ENCODE results near the gene PRKCE.

DNA sequence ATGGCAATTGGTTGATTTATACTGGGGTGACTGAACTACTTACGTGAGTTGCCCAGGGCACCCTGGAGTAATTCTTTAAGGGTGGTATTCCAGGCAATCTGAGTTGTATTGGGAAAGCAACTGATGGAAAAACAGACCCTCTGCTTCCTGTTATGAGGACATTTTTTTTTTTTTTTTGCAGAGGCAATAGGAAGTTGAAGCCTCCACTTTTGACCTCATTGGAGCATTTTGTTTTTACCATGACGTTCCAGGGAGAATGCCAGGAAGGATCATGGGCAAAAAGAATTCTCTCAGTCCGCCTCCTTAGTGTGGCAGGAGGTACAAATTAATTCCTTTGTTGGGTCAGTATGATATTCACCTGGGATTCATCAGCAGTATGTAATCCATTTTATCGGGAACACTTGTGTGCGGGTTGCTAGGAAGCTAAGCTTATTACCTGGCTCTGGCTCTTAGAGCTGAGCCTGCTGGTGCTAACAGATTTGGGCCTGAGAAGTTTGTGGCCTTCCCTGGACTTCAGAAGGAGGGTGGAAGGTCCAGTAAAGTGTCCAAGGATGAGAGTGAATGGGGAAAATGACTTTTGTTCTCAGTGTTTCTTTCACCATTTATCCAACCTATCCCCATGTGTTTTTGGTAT is 372.8 kb downstream of the PRKCE start:
- TF ChIP-seq, protein P1, sequence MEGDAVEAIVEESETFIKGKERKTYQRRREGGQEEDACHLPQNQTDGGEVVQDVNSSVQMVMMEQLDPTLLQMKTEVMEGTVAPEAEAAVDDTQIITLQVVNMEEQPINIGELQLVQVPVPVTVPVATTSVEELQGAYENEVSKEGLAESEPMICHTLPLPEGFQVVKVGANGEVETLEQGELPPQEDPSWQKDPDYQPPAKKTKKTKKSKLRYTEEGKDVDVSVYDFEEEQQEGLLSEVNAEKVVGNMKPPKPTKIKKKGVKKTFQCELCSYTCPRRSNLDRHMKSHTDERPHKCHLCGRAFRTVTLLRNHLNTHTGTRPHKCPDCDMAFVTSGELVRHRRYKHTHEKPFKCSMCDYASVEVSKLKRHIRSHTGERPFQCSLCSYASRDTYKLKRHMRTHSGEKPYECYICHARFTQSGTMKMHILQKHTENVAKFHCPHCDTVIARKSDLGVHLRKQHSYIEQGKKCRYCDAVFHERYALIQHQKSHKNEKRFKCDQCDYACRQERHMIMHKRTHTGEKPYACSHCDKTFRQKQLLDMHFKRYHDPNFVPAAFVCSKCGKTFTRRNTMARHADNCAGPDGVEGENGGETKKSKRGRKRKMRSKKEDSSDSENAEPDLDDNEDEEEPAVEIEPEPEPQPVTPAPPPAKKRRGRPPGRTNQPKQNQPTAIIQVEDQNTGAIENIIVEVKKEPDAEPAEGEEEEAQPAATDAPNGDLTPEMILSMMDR (IDR thresholded peaks at IDR 0.05) = no peak
- TF ChIP-seq POLR2AphosphoS5 (IDR thresholded peaks at IDR 0.05) (no peak), POLR2A (IDR thresholded peaks at IDR 0.05) (no peak)
